GM12892 (cell line): Measurements from ENCODE around the gene NECAB3.

Experiments used
- POLR2AphosphoS5 ChIP-seq: IDR thresholded peaks from 2 replicates; pipeline ENCODE4 v1.6.1; 2011; ENCODE audit warnings: low read depth, low read length, control low read depth
- TAF1 ChIP-seq: IDR thresholded peaks from 2 replicates; pipeline ENCODE4 v1.6.1; 2011; ENCODE audit warnings: low read depth, mild to moderate bottlenecking, control low read depth, low read length, borderline replicate concordance

GRCh38 chr20:33644313-33645071, 29.7 kb downstream of the NECAB3 start:
- TF ChIP-seq POLR2AphosphoS5, result no peak
- no peak for TF ChIP-seq TAF1
